Gastroesophageal sphincter (tissue), 3 donors: ENCODE data around the gene MACROD2.

ENCODE experiments used
- POLR2A ChIP-seq, 2 donors: fragments of 450-650 bp; IDR thresholded peaks; one replicate each; pipeline ENCODE4 v1.6.1; 2017; ENCODE audit warnings: antibody characterized with exemption in 2 of 2, mild to moderate bottlenecking in 2 of 2, moderate library complexity in 1 of 2
- TF ChIP-seq, protein P1 (sequence below), 4 experiments: fragments of 200-600 bp in 2 of 4; fragments of 450-650 bp in 2 of 4; sonication (generic) in 1 of 4; IDR thresholded peaks; one replicate each; pipeline ENCODE4 v1.5.1; 2017 to 2019; ENCODE audit warnings: antibody characterized with exemption in 4 of 4, mild to moderate bottlenecking in 2 of 4, moderate library complexity in 2 of 4

DNA sequence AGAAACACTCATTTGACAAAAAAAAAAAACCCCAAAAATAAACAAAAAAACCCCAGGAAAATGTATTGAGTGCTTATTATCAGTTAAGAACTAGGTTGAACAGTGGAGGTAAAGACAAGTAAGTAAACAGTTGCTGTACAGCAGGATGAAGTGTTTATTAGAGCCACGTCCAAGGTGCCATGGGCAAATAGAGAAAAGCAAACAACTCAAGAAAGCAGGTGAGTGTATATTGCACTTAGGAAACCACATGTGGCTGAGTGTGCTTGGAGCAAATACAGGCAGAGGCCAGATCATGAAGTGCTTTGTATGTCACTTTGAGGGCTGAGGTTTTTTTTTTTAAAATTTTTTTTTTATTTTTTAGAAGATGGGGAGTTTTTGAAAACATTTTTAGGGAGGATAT lies 98.3 kb downstream of the MACROD2 start:
- TF ChIP-seq, protein P1, sequence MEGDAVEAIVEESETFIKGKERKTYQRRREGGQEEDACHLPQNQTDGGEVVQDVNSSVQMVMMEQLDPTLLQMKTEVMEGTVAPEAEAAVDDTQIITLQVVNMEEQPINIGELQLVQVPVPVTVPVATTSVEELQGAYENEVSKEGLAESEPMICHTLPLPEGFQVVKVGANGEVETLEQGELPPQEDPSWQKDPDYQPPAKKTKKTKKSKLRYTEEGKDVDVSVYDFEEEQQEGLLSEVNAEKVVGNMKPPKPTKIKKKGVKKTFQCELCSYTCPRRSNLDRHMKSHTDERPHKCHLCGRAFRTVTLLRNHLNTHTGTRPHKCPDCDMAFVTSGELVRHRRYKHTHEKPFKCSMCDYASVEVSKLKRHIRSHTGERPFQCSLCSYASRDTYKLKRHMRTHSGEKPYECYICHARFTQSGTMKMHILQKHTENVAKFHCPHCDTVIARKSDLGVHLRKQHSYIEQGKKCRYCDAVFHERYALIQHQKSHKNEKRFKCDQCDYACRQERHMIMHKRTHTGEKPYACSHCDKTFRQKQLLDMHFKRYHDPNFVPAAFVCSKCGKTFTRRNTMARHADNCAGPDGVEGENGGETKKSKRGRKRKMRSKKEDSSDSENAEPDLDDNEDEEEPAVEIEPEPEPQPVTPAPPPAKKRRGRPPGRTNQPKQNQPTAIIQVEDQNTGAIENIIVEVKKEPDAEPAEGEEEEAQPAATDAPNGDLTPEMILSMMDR (IDR thresholded peaks at IDR 0.05), result no peak
- TF ChIP-seq POLR2A (IDR thresholded peaks at IDR 0.05), result no peak
